ENCODE measurements around the gene EMILIN2. TPM values are rescaled to one million over a fixed set of nuclear protein-coding genes. Genes with fewer than 3 reads are reported as not detected.

Gene EMILIN2
- total and polyA plus RNA-seq, 9 of the 15 experiments (the other 6 are each of a cell fraction or from before 2014, with no cell fraction given), result 0.01 to 0.40 (median 0.19) TPM

- TF ChIP-seq E2F6 (IDR thresholded peaks at IDR 0.05; ENCODE audit: borderline replicate concordance in 1 of 2, extremely low read depth in 1 of 2, insufficient read depth in 1 of 2, insufficient read length in 1 of 2, low read depth in 1 of 2, low read length in 1 of 2, poor library complexity in 1 of 2, severe bottlenecking in 1 of 2) (no peak), KAT2B (IDR thresholded peaks at IDR 0.05; ENCODE audit: low read depth, low read length) (no peak), CEBPB (tag; IDR thresholded peaks at IDR 0.05) (no peak), ZNF239 (CRISPR knock-in tag; IDR thresholded peaks at IDR 0.05) (no peak), USF2 (CRISPR knock-in tag; IDR thresholded peaks at IDR 0.05) (no peak), EHMT2 (IDR thresholded peaks at IDR 0.05) (no peak)
Observed at GRCh38 chr18:2879889-2880288, 33.1 kb downstream of the EMILIN2 start (continued).

- intact Hi-C loops (cut with micrococcal nuclease), result no loop called here
- ATAC-seq, result peak; percentile 50
- in situ Hi-C loops (cut with MboI), result no loop called here
- H3K36me3 ChIP-seq (ENCODE audit: control insufficient read depth, insufficient read depth, low read length), result no peaks in the 10 kb centered on the region
- peaks cover under 1 to 8% of the 10 kb centered on the region in 2 experiments; a peak in 4 of 5 replicates for H3K4me1 ChIP-seq (replicated peaks in 1 of 2; ENCODE audit: control insufficient read depth in 2 of 2, insufficient read depth in 2 of 2, low read length in 2 of 2)
- no peak overlapping the region for H3K4me2 ChIP-seq (ENCODE audit: insufficient read depth, low read length)
- no peak overlapping the region for H3K4me3 ChIP-seq
- TF ChIP-seq SPI1 (IDR thresholded peaks at IDR 0.05; ENCODE audit: borderline replicate concordance, low read depth, low read length), result peak; percentile 25; the same call in 1 of the 2 replicates
- no peak for TF ChIP-seq ZNF644 (tag; IDR thresholded peaks at IDR 0.05; ENCODE audit: low read depth)
- 18% methylated on average over 17 of the region's 17 CpGs for WGBS (ENCODE audit: insufficient coverage, low coverage, missing lambda C conversion rate)
- ChIA-PET POLR2A (interaction anchor here (1.1 kb wide), 1 partner anchor 25 kb away, joined by 3 read pairs; no protein-coding TSS in a partner anchor), CTCF (ENCODE audit: low intra/inter-chr PET ratio) (interaction anchor here (0.7 kb wide), 1 partner anchor 26 kb away, joined by 3 read pairs; no protein-coding TSS in a partner anchor)
- H3K9me1 ChIP-seq (ENCODE audit: control insufficient read depth, insufficient read depth, low read length), result no peaks in the 10 kb centered on the region
- no TSS peak for BruUV-seq (replicated peaks)
- H3K27ac ChIP-seq (ENCODE audit: extremely low read depth, low read depth, low read length), result no peak overlapping the region
- H3K27me3 ChIP-seq (ENCODE audit: control insufficient read depth in 2 of 2, insufficient read depth in 2 of 2, low read length in 2 of 2), result peaks cover 11 to 25% of the 10 kb centered on the region in 2 experiments
- peak overlapping the region in 1 of 2 experiments; percentile 12; a peak in 1 of 4 replicates for H3K9ac ChIP-seq (ENCODE audit: insufficient read depth in 1 of 2, low read depth in 2 of 2, low read length in 2 of 2)
- no peaks in the 10 kb centered on the region for H4K20me1 ChIP-seq (replicated peaks; ENCODE audit: control insufficient read depth, insufficient read depth, low read length)
- no peaks in the 10 kb centered on the region for H3K79me2 ChIP-seq (ENCODE audit: control insufficient read depth, insufficient read depth, low read length)
- FAIRE-seq, result no peak
- H3K9me3 ChIP-seq (replicated peaks; ENCODE audit: control insufficient read depth, insufficient read depth, low read depth, low read length), result no peaks in the 10 kb centered on the region
- no peak overlapping the region for H2AFZ ChIP-seq (ENCODE audit: low read depth, low read length)
- no peak for DNase-seq (ENCODE audit: extremely low read depth in 1 of 4, low spot score in 3 of 4)
Observed at GRCh38 chr18:2880473-2880872, 33.7 kb downstream of the EMILIN2 start.
